Measurements from ENCODE around the gene DGKA. TPM values are rescaled to one million over a fixed set of nuclear protein-coding genes. Genes with fewer than 3 reads are reported as not detected.

Gene DGKA
- total and polyA plus RNA-seq, 2 donors from 2014 or later = 13.2 to 68.2 TPM

- intact Hi-C loops (cut with DNase I) = no loop called here
- H3K27me3 ChIP-seq (ENCODE audit: control insufficient read depth, insufficient read depth, low read length) = no peaks in the 10 kb centered on the region
- no peak overlapping the region for H3K27ac ChIP-seq (ENCODE audit: low read depth in 2 of 2, low read length in 2 of 2)
- H3K4me3 ChIP-seq (ENCODE audit: low read length in 3 of 3) = no peak overlapping the region
- FAIRE-seq (no peak), DNase-seq (no peak)
- H3K36me3 ChIP-seq (ENCODE audit: control insufficient read depth in 2 of 3, insufficient read depth in 3 of 3, low read length in 3 of 3) = no peaks in the 10 kb centered on the region
- no peaks in the 10 kb centered on the region for H3K4me1 ChIP-seq (ENCODE audit: control insufficient read depth in 2 of 3, insufficient read depth in 2 of 3, low read depth in 1 of 3, low read length in 3 of 3)
- no peaks in the 10 kb centered on the region for H3K9me3 ChIP-seq (ENCODE audit: control insufficient read depth in 2 of 3, insufficient read depth in 1 of 3, low read length in 3 of 3)
- no peak for TF ChIP-seq CTCF (IDR thresholded peaks at IDR 0.05; ENCODE audit: borderline replicate concordance, extremely low read depth, insufficient read depth)
- H3K9ac ChIP-seq (ENCODE audit: low read length in 3 of 3) = no peak overlapping the region
These were observed 37.2 kb upstream of the DGKA start for GRCh38 chr12:55893723-55894122.

GRCh38 chr12:55899082-55899481 is 31.9 kb upstream of the DGKA start:
- Histone ChIP-seq H3K9me3 (ENCODE audit: control insufficient read depth in 2 of 3, insufficient read depth in 1 of 3, low read length in 3 of 3) (no peaks in the 10 kb centered on the region), H3K9ac (ENCODE audit: low read length in 3 of 3) (no peak overlapping the region), H3K27ac (ENCODE audit: low read depth in 2 of 2, low read length in 2 of 2) (no peak overlapping the region), H3K36me3 (ENCODE audit: control insufficient read depth in 2 of 3, insufficient read depth in 3 of 3, low read length in 3 of 3) (peaks cover 0 to 6% (median 2%) of the 10 kb centered on the region in 3 donors), H3K27me3 (ENCODE audit: control insufficient read depth, insufficient read depth, low read length) (no peaks in the 10 kb centered on the region), H3K4me3 (ENCODE audit: low read length in 3 of 3) (no peak overlapping the region), H3K4me1 (ENCODE audit: control insufficient read depth in 2 of 3, insufficient read depth in 2 of 3, low read depth in 1 of 3, low read length in 3 of 3) (no peaks in the 10 kb centered on the region)
- DNase-seq (no peak), FAIRE-seq (no peak)
- intact Hi-C loops (cut with DNase I) = no loop called here
- no peak for TF ChIP-seq CTCF (IDR thresholded peaks at IDR 0.05; ENCODE audit: borderline replicate concordance, extremely low read depth, insufficient read depth)

GRCh38 chr12:55901881-55902490 is 29.0 kb upstream of the DGKA start:
- H3K9me3 ChIP-seq (ENCODE audit: control insufficient read depth in 2 of 3, insufficient read depth in 1 of 3, low read length in 3 of 3) = no peaks in the 10 kb centered on the region
- intact Hi-C loops (cut with DNase I) = no loop called here
- peaks cover 0 to 6% (median 2%) of the 10 kb centered on the region in 3 donors for H3K36me3 ChIP-seq (ENCODE audit: control insufficient read depth in 2 of 3, insufficient read depth in 3 of 3, low read length in 3 of 3)
- no peaks in the 10 kb centered on the region for H3K4me1 ChIP-seq (ENCODE audit: control insufficient read depth in 2 of 3, insufficient read depth in 2 of 3, low read depth in 1 of 3, low read length in 3 of 3)
- H3K27ac ChIP-seq (ENCODE audit: low read depth in 2 of 2, low read length in 2 of 2) = no peak overlapping the region
- DNase-seq = no peak
- no peak overlapping the region for H3K9ac ChIP-seq (ENCODE audit: low read length in 3 of 3)
- no peak for FAIRE-seq
- no peak overlapping the region for H3K4me3 ChIP-seq (ENCODE audit: low read length in 3 of 3)
- TF ChIP-seq CTCF (IDR thresholded peaks at IDR 0.05; ENCODE audit: borderline replicate concordance, extremely low read depth, insufficient read depth) = no peak
- H3K27me3 ChIP-seq (ENCODE audit: control insufficient read depth, insufficient read depth, low read length) = no peaks in the 10 kb centered on the region

DNA sequence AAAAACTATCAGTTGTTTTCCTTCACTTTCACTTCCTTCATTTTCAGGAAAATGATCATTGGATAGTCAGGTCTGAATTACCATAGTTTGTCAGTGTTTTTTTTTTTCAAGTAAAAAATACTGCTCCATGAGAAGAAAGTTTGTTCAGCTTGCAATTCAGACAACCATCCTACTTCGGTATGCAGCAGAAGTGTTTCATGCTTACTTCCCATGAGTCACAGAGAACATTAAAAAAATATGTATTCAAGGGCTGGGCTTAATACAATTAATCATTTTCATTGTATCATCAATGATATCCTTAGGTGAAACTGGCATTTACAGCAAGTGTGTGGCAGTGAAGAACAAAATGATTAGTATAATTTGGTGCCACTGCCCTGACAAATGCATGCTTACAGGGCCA is 24.9 kb upstream of the DGKA start:
- Histone ChIP-seq H3K27ac (ENCODE audit: low read depth in 2 of 2, low read length in 2 of 2) (no peak overlapping the region), H3K9ac (ENCODE audit: low read length in 3 of 3) (no peak overlapping the region), H3K4me1 (ENCODE audit: control insufficient read depth in 2 of 3, insufficient read depth in 2 of 3, low read depth in 1 of 3, low read length in 3 of 3) (peaks cover 0 to 3% (median 0%) of the 10 kb centered on the region in 3 donors), H3K36me3 (ENCODE audit: control insufficient read depth in 2 of 3, insufficient read depth in 3 of 3, low read length in 3 of 3) (peaks cover 0 to 6% (median 2%) of the 10 kb centered on the region in 3 donors), H3K27me3 (ENCODE audit: control insufficient read depth, insufficient read depth, low read length) (no peaks in the 10 kb centered on the region), H3K4me3 (ENCODE audit: low read length in 3 of 3) (no peak overlapping the region), H3K9me3 (ENCODE audit: control insufficient read depth in 2 of 3, insufficient read depth in 1 of 3, low read length in 3 of 3) (no peaks in the 10 kb centered on the region)
- FAIRE-seq = no peak
- no peak for TF ChIP-seq CTCF (IDR thresholded peaks at IDR 0.05; ENCODE audit: borderline replicate concordance, extremely low read depth, insufficient read depth)
- intact Hi-C loops (cut with DNase I) = no loop called here
- DNase-seq = no peak

Measured in kidney (tissue), 14 donors.